ENCODE data around the gene BNIP1. TPM values are rescaled to one million over a fixed set of nuclear protein-coding genes. Genes with fewer than 3 reads are reported as not detected.
"Not testable (repeated sequence)": the region's sequence is repeated elsewhere in the genome, so short reads cannot be mapped to it uniquely, and the experiment has no call there.

Gene BNIP1
- polyA plus RNA-seq, 1 donor from 2014 or later: 23.3 TPM

DNA sequence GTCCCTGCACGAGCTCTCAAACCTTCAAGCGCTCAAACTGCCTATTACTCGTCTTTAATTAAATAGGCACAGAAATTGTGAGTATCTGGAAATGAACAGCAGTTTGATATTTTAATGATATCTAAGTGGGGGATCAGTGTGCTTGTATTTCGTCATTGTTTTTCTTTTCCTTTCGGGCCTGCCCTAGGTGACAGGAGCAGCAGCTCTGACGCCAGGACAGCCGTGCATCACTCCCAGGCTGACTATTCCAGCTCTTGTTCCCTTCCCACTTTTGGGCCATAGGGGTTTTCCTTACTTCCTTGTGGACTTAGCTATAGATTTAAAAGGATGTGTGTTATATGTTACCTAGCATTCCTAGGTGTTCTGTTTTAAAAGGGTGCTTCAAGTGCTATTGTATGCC is 9.5 kb downstream of the BNIP1 start:
- Histone ChIP-seq H3K9ac (ENCODE audit: low read length) (no peak overlapping the region), H3K4me3 (ENCODE audit: low read length) (no peak overlapping the region), H3K4me2 (ENCODE audit: low read length) (no peak overlapping the region), H3K27me3 (ENCODE audit: insufficient read depth, low read depth, low read length) (no peaks in the 10 kb centered on the region), H3K27ac (ENCODE audit: low read length) (no peak overlapping the region), H2AFZ (ENCODE audit: low read depth, low read length) (no peak overlapping the region), H3F3A (ENCODE audit: insufficient read depth, low read length, poor library complexity, severe bottlenecking) (no peaks in the 10 kb centered on the region), H3K36me3 (ENCODE audit: insufficient read depth, low read length) (no peaks in the 10 kb centered on the region), H3K9me3 (ENCODE audit: low read length) (no peaks in the 10 kb centered on the region), H3K9me2 (ENCODE audit: insufficient read depth, low read length) (no peaks in the 10 kb centered on the region), H4K20me1 (ENCODE audit: insufficient read depth) (no peaks in the 10 kb centered on the region), H3K79me2 (replicated peaks; ENCODE audit: insufficient read depth, low read length) (no peaks in the 10 kb centered on the region)
- TF ChIP-seq SMC3 (conservative IDR thresholded peaks at IDR 0.05; ENCODE audit: poor library complexity) (no peak), TAF1 (IDR thresholded peaks at IDR 0.05; ENCODE audit: low read depth) (no peak), EP300 (conservative IDR thresholded peaks at IDR 0.05; ENCODE audit: poor library complexity, severe bottlenecking) (no peak), RAD21 (conservative IDR thresholded peaks at IDR 0.05) (no peak), POLR2AphosphoS5 (IDR thresholded peaks at IDR 0.05) (no peak), EZH2 (IDR thresholded peaks at IDR 0.05; ENCODE audit: borderline replicate concordance, insufficient read depth, low read length, poor library complexity, severe bottlenecking) (no peak), MXI1 (conservative IDR thresholded peaks at IDR 0.05; ENCODE audit: poor library complexity, severe bottlenecking) (no peak)
- TF ChIP-seq, protein P1, sequence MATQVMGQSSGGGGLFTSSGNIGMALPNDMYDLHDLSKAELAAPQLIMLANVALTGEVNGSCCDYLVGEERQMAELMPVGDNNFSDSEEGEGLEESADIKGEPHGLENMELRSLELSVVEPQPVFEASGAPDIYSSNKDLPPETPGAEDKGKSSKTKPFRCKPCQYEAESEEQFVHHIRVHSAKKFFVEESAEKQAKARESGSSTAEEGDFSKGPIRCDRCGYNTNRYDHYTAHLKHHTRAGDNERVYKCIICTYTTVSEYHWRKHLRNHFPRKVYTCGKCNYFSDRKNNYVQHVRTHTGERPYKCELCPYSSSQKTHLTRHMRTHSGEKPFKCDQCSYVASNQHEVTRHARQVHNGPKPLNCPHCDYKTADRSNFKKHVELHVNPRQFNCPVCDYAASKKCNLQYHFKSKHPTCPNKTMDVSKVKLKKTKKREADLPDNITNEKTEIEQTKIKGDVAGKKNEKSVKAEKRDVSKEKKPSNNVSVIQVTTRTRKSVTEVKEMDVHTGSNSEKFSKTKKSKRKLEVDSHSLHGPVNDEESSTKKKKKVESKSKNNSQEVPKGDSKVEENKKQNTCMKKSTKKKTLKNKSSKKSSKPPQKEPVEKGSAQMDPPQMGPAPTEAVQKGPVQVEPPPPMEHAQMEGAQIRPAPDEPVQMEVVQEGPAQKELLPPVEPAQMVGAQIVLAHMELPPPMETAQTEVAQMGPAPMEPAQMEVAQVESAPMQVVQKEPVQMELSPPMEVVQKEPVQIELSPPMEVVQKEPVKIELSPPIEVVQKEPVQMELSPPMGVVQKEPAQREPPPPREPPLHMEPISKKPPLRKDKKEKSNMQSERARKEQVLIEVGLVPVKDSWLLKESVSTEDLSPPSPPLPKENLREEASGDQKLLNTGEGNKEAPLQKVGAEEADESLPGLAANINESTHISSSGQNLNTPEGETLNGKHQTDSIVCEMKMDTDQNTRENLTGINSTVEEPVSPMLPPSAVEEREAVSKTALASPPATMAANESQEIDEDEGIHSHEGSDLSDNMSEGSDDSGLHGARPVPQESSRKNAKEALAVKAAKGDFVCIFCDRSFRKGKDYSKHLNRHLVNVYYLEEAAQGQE (IDR thresholded peaks at IDR 0.05; ENCODE audit: borderline replicate concordance): no peak
- TF ChIP-seq, protein P2, sequence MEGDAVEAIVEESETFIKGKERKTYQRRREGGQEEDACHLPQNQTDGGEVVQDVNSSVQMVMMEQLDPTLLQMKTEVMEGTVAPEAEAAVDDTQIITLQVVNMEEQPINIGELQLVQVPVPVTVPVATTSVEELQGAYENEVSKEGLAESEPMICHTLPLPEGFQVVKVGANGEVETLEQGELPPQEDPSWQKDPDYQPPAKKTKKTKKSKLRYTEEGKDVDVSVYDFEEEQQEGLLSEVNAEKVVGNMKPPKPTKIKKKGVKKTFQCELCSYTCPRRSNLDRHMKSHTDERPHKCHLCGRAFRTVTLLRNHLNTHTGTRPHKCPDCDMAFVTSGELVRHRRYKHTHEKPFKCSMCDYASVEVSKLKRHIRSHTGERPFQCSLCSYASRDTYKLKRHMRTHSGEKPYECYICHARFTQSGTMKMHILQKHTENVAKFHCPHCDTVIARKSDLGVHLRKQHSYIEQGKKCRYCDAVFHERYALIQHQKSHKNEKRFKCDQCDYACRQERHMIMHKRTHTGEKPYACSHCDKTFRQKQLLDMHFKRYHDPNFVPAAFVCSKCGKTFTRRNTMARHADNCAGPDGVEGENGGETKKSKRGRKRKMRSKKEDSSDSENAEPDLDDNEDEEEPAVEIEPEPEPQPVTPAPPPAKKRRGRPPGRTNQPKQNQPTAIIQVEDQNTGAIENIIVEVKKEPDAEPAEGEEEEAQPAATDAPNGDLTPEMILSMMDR (IDR thresholded peaks at IDR 0.05; ENCODE audit: poor library complexity, severe bottlenecking): no peak

DNA sequence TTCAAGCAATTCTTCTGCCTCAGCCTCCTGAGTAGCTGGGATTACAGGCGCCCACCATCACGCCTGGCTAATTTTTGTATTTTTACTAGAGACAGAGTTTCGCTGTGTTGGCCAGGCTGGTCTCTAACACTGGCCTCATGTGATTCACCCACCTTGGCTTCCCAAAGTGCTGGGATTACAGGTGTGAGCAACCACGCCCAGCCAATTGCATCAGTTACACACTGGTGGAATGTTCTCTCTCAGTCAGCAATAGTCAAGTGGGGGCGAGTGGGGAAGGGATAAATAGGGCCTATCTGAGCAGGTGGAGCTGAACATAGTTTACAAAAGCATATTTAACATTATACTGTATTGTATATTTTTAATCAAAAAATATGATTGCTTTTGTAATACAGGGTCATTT is 10.3 kb downstream of the BNIP1 start:
- not testable (repeated sequence) for H3K27ac ChIP-seq (ENCODE audit: low read length); H3K36me3 ChIP-seq (ENCODE audit: insufficient read depth, low read length); H2AFZ ChIP-seq (ENCODE audit: low read depth, low read length); H3K79me2 ChIP-seq (replicated peaks; ENCODE audit: insufficient read depth, low read length); H3K9me2 ChIP-seq (ENCODE audit: insufficient read depth, low read length); H3F3A ChIP-seq (ENCODE audit: insufficient read depth, low read length, poor library complexity, severe bottlenecking); H3K4me3 ChIP-seq (ENCODE audit: low read length); H3K9me3 ChIP-seq (ENCODE audit: low read length); H3K27me3 ChIP-seq (ENCODE audit: insufficient read depth, low read depth, low read length); H3K4me2 ChIP-seq (ENCODE audit: low read length); H3K9ac ChIP-seq (ENCODE audit: low read length); H4K20me1 ChIP-seq (ENCODE audit: insufficient read depth)

DNA sequence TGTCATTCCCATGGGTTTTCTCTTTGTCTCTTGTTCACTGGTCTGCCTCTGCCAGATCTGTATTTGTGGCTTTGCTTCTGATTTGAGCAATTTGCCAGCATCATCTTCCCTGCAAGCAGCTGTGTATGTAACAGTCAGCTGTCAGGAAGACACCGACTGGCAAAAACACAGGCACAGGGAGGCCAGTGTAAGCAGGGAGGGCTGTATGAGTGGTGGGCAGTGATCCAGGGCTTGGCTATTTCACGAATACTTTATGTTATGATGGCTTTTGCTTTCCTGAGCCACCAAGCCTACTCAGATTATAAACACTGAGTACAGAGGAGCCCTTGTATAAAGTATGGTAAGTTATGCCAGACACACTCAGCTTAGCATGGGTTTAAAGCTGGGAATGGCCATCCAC is 11.6 kb downstream of the BNIP1 start:
- Histone ChIP-seq H3K4me2 (ENCODE audit: low read length) (no peak overlapping the region), H2AFZ (ENCODE audit: low read depth, low read length) (no peak overlapping the region), H3K36me3 (ENCODE audit: insufficient read depth, low read length) (no peaks in the 10 kb centered on the region), H3K9me2 (ENCODE audit: insufficient read depth, low read length) (no peaks in the 10 kb centered on the region), H3K27me3 (ENCODE audit: insufficient read depth, low read depth, low read length) (no peaks in the 10 kb centered on the region), H3K9ac (ENCODE audit: low read length) (no peak overlapping the region), H3K27ac (ENCODE audit: low read length) (no peak overlapping the region), H3K4me3 (ENCODE audit: low read length) (no peak overlapping the region), H3K9me3 (ENCODE audit: low read length) (no peaks in the 10 kb centered on the region), H4K20me1 (ENCODE audit: insufficient read depth) (no peaks in the 10 kb centered on the region), H3K79me2 (replicated peaks; ENCODE audit: insufficient read depth, low read length) (no peaks in the 10 kb centered on the region), H3F3A (ENCODE audit: insufficient read depth, low read length, poor library complexity, severe bottlenecking) (no peaks in the 10 kb centered on the region)
- no peak for TF ChIP-seq EZH2 (IDR thresholded peaks at IDR 0.05; ENCODE audit: borderline replicate concordance, insufficient read depth, low read length, poor library complexity, severe bottlenecking)
- TF ChIP-seq, protein P2 (IDR thresholded peaks at IDR 0.05; ENCODE audit: poor library complexity, severe bottlenecking): no peak
- TF ChIP-seq, protein P1 (IDR thresholded peaks at IDR 0.05; ENCODE audit: borderline replicate concordance): no peak
- no peak for TF ChIP-seq SMC3 (conservative IDR thresholded peaks at IDR 0.05; ENCODE audit: poor library complexity)
- TF ChIP-seq RAD21 (conservative IDR thresholded peaks at IDR 0.05): no peak
- TF ChIP-seq TAF1 (IDR thresholded peaks at IDR 0.05; ENCODE audit: low read depth): no peak
- no peak for TF ChIP-seq POLR2AphosphoS5 (IDR thresholded peaks at IDR 0.05)
- TF ChIP-seq EP300 (conservative IDR thresholded peaks at IDR 0.05; ENCODE audit: poor library complexity, severe bottlenecking): no peak
- no peak for TF ChIP-seq MXI1 (conservative IDR thresholded peaks at IDR 0.05; ENCODE audit: poor library complexity, severe bottlenecking)
